Retinal pigment epithelial cell (primary cell): ENCODE measurements around the gene SEZ6L.
A peak's percentile ranks its signal among the peaks of the same experiment; 100 is the strongest.

ENCODE experiments used
- DNase-seq: peaks from one replicate; pipeline ENCODE4 v3.0.0-alpha.2; 2010; ENCODE audit warnings: low read depth
- H3K4me3 ChIP-seq: 2 replicates; pipeline ENCODE4 v1.5.1; 2011; ENCODE audit warnings: mild to moderate bottlenecking, low read length, control low read depth, moderate library complexity
- TF ChIP-seq, protein P1 (sequence below): conservative IDR thresholded peaks from 2 replicates; pipeline ENCODE4 v1.5.1; 2011; ENCODE audit warnings: low read depth, low read length, control low read depth, inconsistent platforms

The SEZ6L gene

DNA sequence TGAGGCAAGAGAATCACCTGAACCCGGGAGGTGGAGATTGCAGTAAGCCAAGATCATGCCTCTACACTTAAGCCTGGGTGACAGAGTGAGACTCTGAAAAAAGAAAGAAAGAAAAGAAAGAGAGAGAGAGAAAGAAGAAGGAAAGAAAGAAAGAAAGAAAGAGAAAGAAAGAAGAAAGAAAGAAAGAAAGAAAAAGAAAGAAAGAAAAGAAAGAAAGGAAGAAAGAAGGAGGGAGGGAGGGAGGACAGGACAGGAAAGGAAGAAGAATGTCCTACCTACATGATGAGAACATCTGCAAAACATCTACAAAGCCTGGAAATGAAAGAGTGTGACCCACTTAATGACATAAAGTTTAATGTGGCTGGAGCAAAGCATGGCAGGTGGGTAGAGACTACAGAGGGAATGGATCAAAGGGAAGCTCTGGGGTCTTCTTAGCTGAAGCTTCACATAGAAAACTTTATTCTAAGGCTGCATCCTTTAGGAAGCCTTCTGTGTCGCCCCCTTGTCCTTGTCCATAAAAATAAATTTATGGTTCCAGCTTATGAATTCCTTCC is 147.5 kb downstream of the SEZ6L start:
- TF ChIP-seq, protein P1, sequence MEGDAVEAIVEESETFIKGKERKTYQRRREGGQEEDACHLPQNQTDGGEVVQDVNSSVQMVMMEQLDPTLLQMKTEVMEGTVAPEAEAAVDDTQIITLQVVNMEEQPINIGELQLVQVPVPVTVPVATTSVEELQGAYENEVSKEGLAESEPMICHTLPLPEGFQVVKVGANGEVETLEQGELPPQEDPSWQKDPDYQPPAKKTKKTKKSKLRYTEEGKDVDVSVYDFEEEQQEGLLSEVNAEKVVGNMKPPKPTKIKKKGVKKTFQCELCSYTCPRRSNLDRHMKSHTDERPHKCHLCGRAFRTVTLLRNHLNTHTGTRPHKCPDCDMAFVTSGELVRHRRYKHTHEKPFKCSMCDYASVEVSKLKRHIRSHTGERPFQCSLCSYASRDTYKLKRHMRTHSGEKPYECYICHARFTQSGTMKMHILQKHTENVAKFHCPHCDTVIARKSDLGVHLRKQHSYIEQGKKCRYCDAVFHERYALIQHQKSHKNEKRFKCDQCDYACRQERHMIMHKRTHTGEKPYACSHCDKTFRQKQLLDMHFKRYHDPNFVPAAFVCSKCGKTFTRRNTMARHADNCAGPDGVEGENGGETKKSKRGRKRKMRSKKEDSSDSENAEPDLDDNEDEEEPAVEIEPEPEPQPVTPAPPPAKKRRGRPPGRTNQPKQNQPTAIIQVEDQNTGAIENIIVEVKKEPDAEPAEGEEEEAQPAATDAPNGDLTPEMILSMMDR, result no peak
- no peak for DNase-seq
- H3K4me3 ChIP-seq, result no peak overlapping the region

DNA sequence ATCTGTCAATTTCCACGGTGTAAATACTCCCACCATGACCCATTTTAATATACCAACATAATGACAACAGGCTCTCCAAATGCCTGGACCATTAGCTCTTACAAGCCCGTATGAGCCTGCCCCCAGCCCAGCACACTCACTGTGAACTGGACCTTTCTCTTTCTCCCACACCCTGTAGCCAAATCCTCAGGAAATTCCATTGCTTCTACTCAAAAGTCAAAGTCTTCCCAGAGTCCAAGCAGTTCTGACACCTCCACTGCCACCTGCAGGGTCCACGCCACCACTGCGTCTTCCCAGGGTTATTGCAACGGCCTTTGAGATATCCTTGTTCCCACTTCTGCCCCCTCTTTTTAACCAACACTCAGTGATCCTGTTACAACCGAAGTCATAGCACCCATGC is 149.7 kb downstream of the SEZ6L start:
- no peak overlapping the region for H3K4me3 ChIP-seq
- TF ChIP-seq, protein P1, result peak; percentile 30
- DNase-seq, result no peak

DNA sequence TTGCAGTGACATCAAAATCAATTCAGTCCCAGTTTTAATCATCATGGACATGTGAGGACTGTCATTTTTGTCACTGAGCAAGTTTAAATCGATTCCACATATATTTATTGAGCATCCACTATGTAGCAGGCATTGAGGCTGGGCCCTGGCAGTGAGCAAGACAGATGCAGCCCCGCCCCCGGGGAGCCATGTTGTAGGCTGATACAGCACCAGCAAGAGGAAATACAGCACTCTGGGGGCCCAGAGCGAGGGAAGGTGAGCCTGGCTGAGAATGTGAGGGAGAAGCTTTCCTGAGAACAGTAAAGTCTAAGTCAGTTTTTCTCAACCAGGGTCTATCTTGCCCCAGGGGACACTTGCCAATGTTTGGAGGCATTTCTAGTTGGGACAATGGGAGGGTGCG is 151.2 kb downstream of the SEZ6L start:
- TF ChIP-seq, protein P1, result no peak
- no peak overlapping the region for H3K4me3 ChIP-seq
- no peak for DNase-seq

DNA sequence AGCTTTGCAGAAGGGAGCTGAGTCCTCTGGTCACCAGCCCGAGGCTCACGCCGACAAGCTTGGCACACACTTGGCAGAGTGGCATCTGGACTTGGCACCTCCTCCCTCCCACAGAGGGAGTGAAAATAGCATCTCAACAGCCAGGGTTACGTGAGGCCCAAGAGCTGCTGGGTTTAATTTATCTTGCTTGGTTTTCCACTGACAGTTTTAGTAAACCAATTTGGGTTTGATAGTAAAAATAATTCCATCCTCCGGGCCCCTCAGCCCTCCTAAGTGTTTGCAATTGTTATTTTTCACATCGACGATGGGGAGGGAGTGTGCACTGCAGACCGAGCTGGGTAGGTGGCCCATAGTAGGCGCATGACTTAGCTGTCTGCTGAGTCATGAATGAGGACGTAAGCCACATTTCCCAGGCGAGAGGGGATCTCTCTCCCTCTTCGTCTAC is 152.2 kb downstream of the SEZ6L start:
- TF ChIP-seq, protein P1, result no peak
- no peak overlapping the region for H3K4me3 ChIP-seq
- DNase-seq, result no peak

DNA sequence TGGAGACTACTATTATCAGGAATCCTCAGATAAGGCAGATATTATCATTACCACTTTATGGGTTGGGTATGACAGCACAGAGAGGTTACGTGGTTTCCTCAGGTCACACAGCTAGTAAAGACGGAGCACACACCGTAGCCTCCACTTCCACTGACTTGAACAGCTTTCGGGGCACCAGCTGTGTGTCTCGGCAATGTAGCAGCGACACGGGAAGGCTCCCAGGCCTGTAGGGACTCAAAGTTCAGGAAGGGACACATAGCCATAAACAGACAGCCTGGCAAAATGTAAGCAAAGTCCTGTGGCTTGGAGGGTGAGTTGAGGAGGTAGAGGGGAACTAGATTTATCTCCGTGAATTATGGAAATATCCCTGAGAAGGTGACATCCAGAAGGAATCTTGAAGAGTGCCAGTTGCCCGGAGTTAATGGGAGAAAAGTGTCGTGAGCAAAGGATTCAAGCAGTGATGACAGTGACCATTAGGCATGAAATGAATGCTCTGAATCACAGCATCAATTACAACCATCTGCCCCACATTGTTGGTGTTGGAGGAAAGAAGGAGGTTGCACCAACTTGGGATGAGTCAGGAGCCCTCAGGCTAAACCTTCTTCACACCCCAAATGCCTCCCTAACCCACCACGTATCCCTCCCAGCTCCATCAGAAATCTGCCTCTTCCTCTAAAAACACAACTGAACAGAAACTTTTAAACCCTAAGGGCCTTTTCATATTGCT is 153.1 kb downstream of the SEZ6L start:
- DNase-seq, result no peak
- TF ChIP-seq, protein P1, result no peak
- no peak overlapping the region for H3K4me3 ChIP-seq

DNA sequence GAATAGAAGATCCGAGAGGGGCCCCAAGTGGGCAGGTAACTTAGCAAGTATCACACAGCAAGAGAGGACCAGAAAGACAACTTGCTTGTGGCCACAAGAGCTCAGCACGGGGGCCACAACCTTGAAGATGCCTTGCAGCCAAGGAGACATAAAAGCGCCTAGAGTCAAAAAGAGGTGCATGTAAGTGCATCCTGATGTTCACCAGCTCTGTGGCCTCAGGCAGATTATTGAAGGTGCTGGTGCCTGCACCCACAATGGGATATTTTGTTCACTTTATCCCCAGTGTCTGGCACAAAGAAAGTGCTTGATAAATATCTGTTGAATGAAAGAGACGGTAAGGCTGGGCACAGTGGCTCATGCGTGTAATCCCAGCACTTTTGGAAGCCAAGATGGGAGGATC is 153.8 kb downstream of the SEZ6L start:
- DNase-seq, result no peak
- TF ChIP-seq, protein P1, result no peak
- no peak overlapping the region for H3K4me3 ChIP-seq

DNA sequence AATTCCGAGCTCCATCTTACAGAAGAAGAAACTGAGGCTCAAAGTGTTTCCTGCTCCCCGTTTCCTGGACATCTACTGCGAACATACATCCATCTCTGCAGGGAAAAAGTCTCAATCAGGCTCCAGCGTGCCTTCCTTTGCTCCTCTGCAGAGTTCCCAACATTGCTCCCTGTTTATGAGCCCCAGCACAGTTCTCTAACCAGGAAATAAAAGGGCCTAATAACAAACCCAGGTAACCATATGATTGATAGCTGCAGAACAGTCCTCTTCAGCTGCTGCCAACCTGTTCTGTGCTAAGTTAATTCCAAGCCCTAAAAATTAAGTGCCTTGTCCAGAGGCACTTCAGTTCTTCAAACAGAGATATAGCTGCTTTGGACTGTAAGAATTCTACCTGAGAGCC is 154.9 kb downstream of the SEZ6L start:
- no peak overlapping the region for H3K4me3 ChIP-seq
- TF ChIP-seq, protein P1, result no peak
- no peak for DNase-seq
